Uterus (tissue), 2 donors: ENCODE measurements around the gene KCNQ2.

Experiments used
- POLR2A ChIP-seq, 2 donors: fragments of 450-650 bp; IDR thresholded peaks; one replicate each; pipeline ENCODE4 v1.6.1; 2016; ENCODE audit warnings: antibody characterized with exemption in 2 of 2, mild to moderate bottlenecking in 1 of 2, moderate library complexity in 1 of 2
- TF ChIP-seq, protein P1 (sequence below), 4 experiments: fragments of 200-600 bp in 2 of 4; fragments of 450-650 bp in 2 of 4; sonication (generic) in 2 of 4; IDR thresholded peaks; one replicate each; pipeline ENCODE4 v1.5.1; 2016 to 2019; ENCODE audit warnings: antibody characterized with exemption in 4 of 4, mild to moderate bottlenecking in 2 of 4, moderate library complexity in 1 of 4

- TF ChIP-seq, protein P1, sequence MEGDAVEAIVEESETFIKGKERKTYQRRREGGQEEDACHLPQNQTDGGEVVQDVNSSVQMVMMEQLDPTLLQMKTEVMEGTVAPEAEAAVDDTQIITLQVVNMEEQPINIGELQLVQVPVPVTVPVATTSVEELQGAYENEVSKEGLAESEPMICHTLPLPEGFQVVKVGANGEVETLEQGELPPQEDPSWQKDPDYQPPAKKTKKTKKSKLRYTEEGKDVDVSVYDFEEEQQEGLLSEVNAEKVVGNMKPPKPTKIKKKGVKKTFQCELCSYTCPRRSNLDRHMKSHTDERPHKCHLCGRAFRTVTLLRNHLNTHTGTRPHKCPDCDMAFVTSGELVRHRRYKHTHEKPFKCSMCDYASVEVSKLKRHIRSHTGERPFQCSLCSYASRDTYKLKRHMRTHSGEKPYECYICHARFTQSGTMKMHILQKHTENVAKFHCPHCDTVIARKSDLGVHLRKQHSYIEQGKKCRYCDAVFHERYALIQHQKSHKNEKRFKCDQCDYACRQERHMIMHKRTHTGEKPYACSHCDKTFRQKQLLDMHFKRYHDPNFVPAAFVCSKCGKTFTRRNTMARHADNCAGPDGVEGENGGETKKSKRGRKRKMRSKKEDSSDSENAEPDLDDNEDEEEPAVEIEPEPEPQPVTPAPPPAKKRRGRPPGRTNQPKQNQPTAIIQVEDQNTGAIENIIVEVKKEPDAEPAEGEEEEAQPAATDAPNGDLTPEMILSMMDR (IDR thresholded peaks at IDR 0.05): no peak
- no peak for TF ChIP-seq POLR2A (IDR thresholded peaks at IDR 0.05)
These were observed at the start of gene KCNQ2 for GRCh38 chr20:63471981-63472831.
